Neural crest cell (in vitro differentiated cells): ENCODE results near the gene UMAD1. TPM values are rescaled to one million over a fixed set of nuclear protein-coding genes. Genes with fewer than 3 reads are reported as not detected.

Source experiments
- DNase-seq: peaks from one replicate; pipeline ENCODE4 v3.0.0; 2021; ENCODE audit warnings: low read depth, mixed read lengths, low spot score
- H3K27ac Mint-ChIP-seq: one replicate; pipeline ENCODE4 v1.8.0; 2021; ENCODE audit warnings: mild to moderate bottlenecking, mixed read lengths; ENCODE audit not compliant: unreplicated experiment
- H3K27me3 Mint-ChIP-seq: 2 replicates; pipeline ENCODE4 v1.8.0; 2021; ENCODE audit warnings: low read depth, mild to moderate bottlenecking, mixed read lengths
- H3K36me3 Mint-ChIP-seq: 2 replicates; pipeline ENCODE4 v1.8.0; 2021; ENCODE audit warnings: low read depth, mild to moderate bottlenecking, mixed read lengths
- H3K4me1 Mint-ChIP-seq: 2 replicates; pipeline ENCODE4 v1.8.0; 2021; ENCODE audit warnings: mixed read lengths
- H3K4me3 Mint-ChIP-seq: one replicate; pipeline ENCODE4 v1.8.0; 2021; ENCODE audit warnings: mild to moderate bottlenecking, mixed read lengths
- H3K9me3 Mint-ChIP-seq: 2 replicates; pipeline ENCODE4 v1.8.0; 2021; ENCODE audit warnings: mixed read lengths
- CTCF ChIP-seq: fragments of 200-600 bp; sonication (generic); conservative IDR thresholded peaks from 2 replicates; pipeline ENCODE4 v1.5.0; 2021; ENCODE audit warnings: antibody characterized with exemption, mild to moderate bottlenecking
- total RNA-seq: library from RNA; stranded (reverse); gene quantifications from 2 replicates; pipeline ENCODE4 v1.2.1, GENCODE V29; 2021

UMAD1 gene
- total RNA-seq, 1 donor from 2014 or later, result 9.8 TPM

- H3K4me3 Mint-ChIP-seq, result no peak overlapping the region
These were observed 282.3 kb downstream of the UMAD1 start for GRCh38 chr7:7922684-7923385.

GRCh38 chr7:7923818-7924217 is 283.3 kb downstream of the UMAD1 start:
- peaks cover 23% of the 10 kb centered on the region for H3K4me1 Mint-ChIP-seq
- no peaks in the 10 kb centered on the region for H3K9me3 Mint-ChIP-seq
- peaks cover 4% of the 10 kb centered on the region for H3K36me3 Mint-ChIP-seq
- H3K4me3 Mint-ChIP-seq, result no peak overlapping the region
- TF ChIP-seq CTCF, result no peak
- no peak for DNase-seq
- H3K27me3 Mint-ChIP-seq, result no peaks in the 10 kb centered on the region
- no peak overlapping the region for H3K27ac Mint-ChIP-seq

More at GRCh38 chr7:7922684-7923385, 282.3 kb downstream of the UMAD1 start:
- no peak overlapping the region for H3K27ac Mint-ChIP-seq
- peaks cover 23% of the 10 kb centered on the region for H3K4me1 Mint-ChIP-seq
- H3K36me3 Mint-ChIP-seq, result peaks cover 4% of the 10 kb centered on the region
- no peaks in the 10 kb centered on the region for H3K27me3 Mint-ChIP-seq
- no peaks in the 10 kb centered on the region for H3K9me3 Mint-ChIP-seq
- DNase-seq, result no peak
- TF ChIP-seq CTCF, result no peak

- TF ChIP-seq CTCF, result no peak
- Mint-ChIP-seq H3K4me3 (no peak overlapping the region), H3K36me3 (peaks cover 4% of the 10 kb centered on the region), H3K27ac (no peak overlapping the region), H3K27me3 (no peaks in the 10 kb centered on the region), H3K4me1 (peaks cover 23% of the 10 kb centered on the region), H3K9me3 (no peaks in the 10 kb centered on the region)
- no peak for DNase-seq
These were observed 283.8 kb downstream of the UMAD1 start for GRCh38 chr7:7924303-7924702.

Other genes with a start within 250 kb of the UMAD1 start
- gene COL28A1, start 104.9 kb upstream of the UMAD1 start, total RNA-seq, result 0.28 and 0.30 TPM in 2 replicates
- gene MIOS, start 73.9 kb upstream of the UMAD1 start, total RNA-seq, result 36.5 and 37.9 TPM in 2 replicates
- 70.8 and 78.8 TPM in 2 replicates for gene RPA3, start 77.9 kb downstream of the UMAD1 start, total RNA-seq